Measurements from ENCODE around the gene KCNA1. TPM values are rescaled to one million over a fixed set of nuclear protein-coding genes. Genes with fewer than 3 reads are reported as not detected.

Gene KCNA1
- total and polyA plus RNA-seq, 4 donors: 0.06 to 0.39 TPM; not detected in 2

- H3K36me3 ChIP-seq (ENCODE audit: control insufficient read depth in 1 of 2, insufficient read depth in 2 of 2, low read length in 1 of 2): no peaks in the 10 kb centered on the region
- WGBS, 2 donors: 84 to 86% methylated on average over 6 of the region's 6 CpGs
- intact Hi-C loops (cut with DNase I): no loop called here
- no peaks in the 10 kb centered on the region for H3K9me3 ChIP-seq (ENCODE audit: control insufficient read depth, low read length)
- no peak for ATAC-seq (ENCODE audit: low FRiP score)
- no peak overlapping the region for H3K27ac ChIP-seq (ENCODE audit: low read depth in 1 of 2, low read length in 2 of 2)
- peaks cover 0 to 5% of the 10 kb centered on the region in 2 donors for H3K4me1 ChIP-seq (ENCODE audit: control insufficient read depth in 1 of 2, insufficient read depth in 2 of 2, low read length in 2 of 2)
- DNase-seq: no peak
- H3K4me3 ChIP-seq (ENCODE audit: low read length in 2 of 2): no peak overlapping the region
- no peaks in the 10 kb centered on the region for H3K27me3 ChIP-seq (ENCODE audit: control insufficient read depth in 1 of 2, insufficient read depth in 2 of 2, low read length in 1 of 2)
These were observed 50.8 kb downstream of the KCNA1 start for GRCh38 chr12:4960547-4960946.

GRCh38 chr12:4961311-4961710 lies 51.6 kb downstream of the KCNA1 start:
- H3K9me3 ChIP-seq (ENCODE audit: control insufficient read depth, low read length): no peaks in the 10 kb centered on the region
- H3K27ac ChIP-seq (ENCODE audit: low read depth in 1 of 2, low read length in 2 of 2): no peak overlapping the region
- peaks cover 0 to 5% of the 10 kb centered on the region in 2 donors for H3K4me1 ChIP-seq (ENCODE audit: control insufficient read depth in 1 of 2, insufficient read depth in 2 of 2, low read length in 2 of 2)
- H3K4me3 ChIP-seq (ENCODE audit: low read length in 2 of 2): no peak overlapping the region
- DNase-seq (no peak), ATAC-seq (ENCODE audit: low FRiP score) (no peak)
- intact Hi-C loops (cut with DNase I): no loop called here
- WGBS, 2 donors: 76 to 84% methylated on average over 3 of the region's 3 CpGs
- no peaks in the 10 kb centered on the region for H3K27me3 ChIP-seq (ENCODE audit: control insufficient read depth in 1 of 2, insufficient read depth in 2 of 2, low read length in 1 of 2)
- no peaks in the 10 kb centered on the region for H3K36me3 ChIP-seq (ENCODE audit: control insufficient read depth in 1 of 2, insufficient read depth in 2 of 2, low read length in 1 of 2)

GRCh38 chr12:4962539-4963486 lies 53.1 kb downstream of the KCNA1 start:
- intact Hi-C loops (cut with DNase I): no loop called here
- no peak overlapping the region for H3K4me3 ChIP-seq (ENCODE audit: low read length in 2 of 2)
- H3K27me3 ChIP-seq (ENCODE audit: control insufficient read depth in 1 of 2, insufficient read depth in 2 of 2, low read length in 1 of 2): no peaks in the 10 kb centered on the region
- no peaks in the 10 kb centered on the region for H3K36me3 ChIP-seq (ENCODE audit: control insufficient read depth in 1 of 2, insufficient read depth in 2 of 2, low read length in 1 of 2)
- ATAC-seq (ENCODE audit: low FRiP score) (no peak), DNase-seq (no peak)
- H3K9me3 ChIP-seq (ENCODE audit: control insufficient read depth, low read length): no peaks in the 10 kb centered on the region
- H3K27ac ChIP-seq (ENCODE audit: low read depth in 1 of 2, low read length in 2 of 2): no peak overlapping the region
- 69 to 74% methylated on average over 17 of the region's 17 CpGs for WGBS, 2 donors
- peaks cover 0 to 5% of the 10 kb centered on the region in 2 donors for H3K4me1 ChIP-seq (ENCODE audit: control insufficient read depth in 1 of 2, insufficient read depth in 2 of 2, low read length in 2 of 2)

Other genes starting within 250 kb of the KCNA1 start
- gene GALNT8, start 189.5 kb upstream of the KCNA1 start, total RNA-seq: 1 to 10 TPM; 4.7 to 6.9 TPM
- 1 to 10 TPM; 1.4 to 1.6 TPM for gene GALNT8, start 189.5 kb upstream of the KCNA1 start, polyA plus RNA-seq
- 10 to 100 TPM; 84.7 to 84.9 TPM for gene KCNA5, start 134.0 kb downstream of the KCNA1 start, total RNA-seq
- 10 to 100 TPM in 1 of 2 donors, 1 to 10 TPM in 1; 2.4 to 13.4 TPM for gene KCNA5, start 134.0 kb downstream of the KCNA1 start, polyA plus RNA-seq